ENCODE measurements around the gene SASH1.

DNA sequence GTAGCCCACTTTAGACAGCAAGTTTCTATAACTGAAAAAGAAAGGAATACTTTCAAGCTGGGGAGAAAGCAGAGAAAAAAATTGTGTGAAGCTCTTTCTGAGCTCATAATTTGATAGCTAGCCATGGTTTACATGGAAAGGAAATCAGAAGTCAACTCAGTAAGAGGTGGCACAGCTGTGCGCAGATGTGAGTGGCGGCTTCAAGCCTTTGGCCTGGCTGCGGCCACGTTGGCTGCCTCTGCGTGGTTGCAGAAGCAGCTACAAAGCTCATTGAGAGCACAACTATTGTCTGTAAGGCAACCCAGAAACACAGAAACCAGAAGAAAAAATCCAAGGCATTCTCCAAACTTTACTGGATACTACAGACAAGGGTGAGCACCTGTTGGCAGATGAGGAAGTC, 136.9 kb downstream of the SASH1 start:
- no peak for TF ChIP-seq POLR2A (IDR thresholded peaks at IDR 0.05; ENCODE audit: low read length)
- no peak for TF ChIP-seq GATA1 (IDR thresholded peaks at IDR 0.05; ENCODE audit: low read depth, low read length)
